ENCODE measurements around the gene MAGEA3.
"Not testable (repeated sequence)": the region's sequence is repeated elsewhere in the genome, so short reads cannot be mapped to it uniquely, and the experiment has no call there.

DNA sequence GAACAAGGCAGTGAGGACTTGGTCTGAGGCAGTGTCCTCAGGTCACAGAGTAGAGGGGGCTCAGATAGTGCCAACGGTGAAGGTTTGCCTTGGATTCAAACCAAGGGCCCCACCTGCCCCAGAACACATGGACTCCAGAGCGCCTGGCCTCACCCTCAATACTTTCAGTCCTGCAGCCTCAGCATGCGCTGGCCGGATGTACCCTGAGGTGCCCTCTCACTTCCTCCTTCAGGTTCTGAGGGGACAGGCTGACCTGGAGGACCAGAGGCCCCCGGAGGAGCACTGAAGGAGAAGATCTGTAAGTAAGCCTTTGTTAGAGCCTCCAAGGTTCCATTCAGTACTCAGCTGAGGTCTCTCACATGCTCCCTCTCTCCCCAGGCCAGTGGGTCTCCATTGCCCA is 1.8 kb downstream of the MAGEA3 start:
- not testable (repeated sequence) for TF ChIP-seq CTCF, POLR2A, POLR2AphosphoS5, EP300 (IDR thresholded peaks at IDR 0.05)
